HepG2 (cell line): Measurements from ENCODE around the gene BCL11B. TPM values are rescaled to one million over a fixed set of nuclear protein-coding genes. Genes with fewer than 3 reads are reported as not detected.

Source experiments
- CREB3 ChIP-seq: sonication (generic); formaldehyde crosslinking; IDR thresholded peaks from 2 replicates; pipeline ENCODE4 v1.5.0; 2020; ENCODE audit warnings: missing genetic modification reagents
- DPF2 ChIP-seq: sonication (generic); formaldehyde crosslinking; IDR thresholded peaks from 2 replicates; pipeline ENCODE4 v1.4.0; 2020; ENCODE audit warnings: mild to moderate bottlenecking, low read depth, missing genetic modification reagents, borderline replicate concordance
- FOSL2 ChIP-seq: sonication (generic); formaldehyde crosslinking; IDR thresholded peaks from 2 replicates; pipeline ENCODE4 v1.4.0; 2020; ENCODE audit warnings: missing genetic modification reagents
- FOXA1 ChIP-seq, 2 experiments: fragments of 450-650 bp in 1 of 2; sonication (generic) in 1 of 2; formaldehyde crosslinking in 1 of 2; IDR thresholded peaks; 2 replicates each; pipeline versions ENCODE4 v1.4.0 to v1.6.1; 2016 to 2020; ENCODE audit warnings: missing genetic modification reagents in 1 of 2
- GPBP1L1 ChIP-seq: sonication (generic); formaldehyde crosslinking; IDR thresholded peaks from 2 replicates; pipeline ENCODE4 v1.5.0; 2020; ENCODE audit warnings: mild to moderate bottlenecking, missing genetic modification reagents
- HDAC1 ChIP-seq: sonication (generic); formaldehyde crosslinking; IDR thresholded peaks from 2 replicates; pipeline ENCODE4 v1.5.1; 2020; ENCODE audit warnings: mild to moderate bottlenecking, missing genetic modification reagents
- HNRNPLL ChIP-seq: fragments of 200-400 bp; formaldehyde crosslinking; IDR thresholded peaks from 2 replicates; pipeline ENCODE4 v1.6.1; 2017; ENCODE audit warnings: mild to moderate bottlenecking, low read depth, low read length; ENCODE audit not compliant: poor library complexity, severe bottlenecking
- KLF13 ChIP-seq: sonication (generic); formaldehyde crosslinking; IDR thresholded peaks from 2 replicates; pipeline ENCODE4 v1.4.0; 2020; ENCODE audit warnings: mild to moderate bottlenecking, missing genetic modification reagents
- MAZ ChIP-seq, 2 experiments: sonication (generic) in 1 of 2; formaldehyde crosslinking in 1 of 2; IDR thresholded peaks; 2 replicates each; pipeline versions ENCODE4 v1.5.0 to v1.6.1; 2012 to 2020; ENCODE audit warnings: low read depth in 2 of 2, mild to moderate bottlenecking in 2 of 2, borderline replicate concordance in 1 of 2, improper control_type of control experiment in 1 of 2, low read length in 1 of 2, missing genetic modification reagents in 1 of 2, moderate library complexity in 1 of 2
- MIXL1 ChIP-seq: IDR thresholded peaks from 2 replicates; pipeline ENCODE4 v1.6.1; 2016
- MXI1 ChIP-seq: IDR thresholded peaks from 3 replicates; pipeline ENCODE4 v1.6.1; 2012; ENCODE audit warnings: low read depth, low read length, inconsistent platforms, borderline replicate concordance
- NFYC ChIP-seq: IDR thresholded peaks from 2 replicates; pipeline ENCODE4 v1.6.1; 2016; ENCODE audit warnings: missing genetic modification reagents, missing compliant biosample characterization
- SAP130 ChIP-seq: IDR thresholded peaks from 2 replicates; pipeline ENCODE4 v1.6.1; 2016; ENCODE audit warnings: low read depth
- SRF ChIP-seq: IDR thresholded peaks from 2 replicates; pipeline ENCODE4 v1.6.1; 2011; ENCODE audit warnings: mild to moderate bottlenecking, low read depth, low read length, moderate library complexity
- TARDBP ChIP-seq: sonication (generic); formaldehyde crosslinking; IDR thresholded peaks from 2 replicates; pipeline ENCODE4 v1.8.0; 2022; ENCODE audit warnings: mild to moderate bottlenecking, missing genetic modification reagents
- THAP8 ChIP-seq: sonication (generic); formaldehyde crosslinking; IDR thresholded peaks from 2 replicates; pipeline ENCODE4 v1.5.1; 2020; ENCODE audit warnings: missing genetic modification reagents, mild to moderate bottlenecking, borderline replicate concordance
- TOPORS ChIP-seq: sonication (generic); formaldehyde crosslinking; IDR thresholded peaks from 2 replicates; pipeline ENCODE4 v1.8.0; 2023; ENCODE audit warnings: mild to moderate bottlenecking, missing genetic modification reagents
- TRAFD1 ChIP-seq: sonication (generic); formaldehyde crosslinking; IDR thresholded peaks from 2 replicates; pipeline ENCODE4 v1.5.1; 2020; ENCODE audit warnings: missing genetic modification reagents, mild to moderate bottlenecking, borderline replicate concordance
- ZMAT3 ChIP-seq: sonication (generic); formaldehyde crosslinking; conservative IDR thresholded peaks from 2 replicates; pipeline ENCODE4 v1.7.0; 2021; ENCODE audit warnings: missing genetic modification reagents
- ZMYM2 ChIP-seq: sonication (generic); formaldehyde crosslinking; IDR thresholded peaks from 2 replicates; pipeline ENCODE4 v1.8.0; 2022; ENCODE audit warnings: mild to moderate bottlenecking, missing genetic modification reagents
- ZNF180 ChIP-seq: sonication (generic); formaldehyde crosslinking; IDR thresholded peaks from 2 replicates; pipeline ENCODE4 v1.4.0; 2020; ENCODE audit warnings: low read depth, missing genetic modification reagents, borderline replicate concordance
- ZNF235 ChIP-seq: sonication (generic); formaldehyde crosslinking; IDR thresholded peaks from 2 replicates; pipeline ENCODE4 v1.8.1; 2023; ENCODE audit warnings: mild to moderate bottlenecking, missing genetic modification reagents, borderline replicate concordance
- ZNF350 ChIP-seq: sonication (generic); formaldehyde crosslinking; IDR thresholded peaks from 2 replicates; pipeline ENCODE4 v1.4.0; 2020; ENCODE audit warnings: mild to moderate bottlenecking, low read depth, missing genetic modification reagents, borderline replicate concordance
- ZNF567 ChIP-seq: sonication (generic); formaldehyde crosslinking; IDR thresholded peaks from 2 replicates; pipeline ENCODE4 v1.8.1; 2023; ENCODE audit warnings: mild to moderate bottlenecking, missing genetic modification reagents, borderline replicate concordance
- ZNF713 ChIP-seq: sonication (generic); formaldehyde crosslinking; IDR thresholded peaks from 2 replicates; pipeline ENCODE4 v1.4.0; 2020; ENCODE audit warnings: mild to moderate bottlenecking, missing genetic modification reagents
- polyA plus RNA-seq, 8 experiments: library from polyadenylated mRNA; depleted of rRNA in 3 of 8; stranded (reverse) in 7 of 8; unstranded in 1 of 8; fragments of >200 nt; fragmentation: Illumina TruSeq in 4 of 8; extraction: Trizol in 4 of 8; gene quantifications; 2 replicates each; pipeline versions ENCODE4 v1.2.1 to v1.2.3, GENCODE V29; 2011 to 2016; ENCODE audit warnings: low read depth in 4 of 8, missing spikeins in 1 of 8, mixed read lengths in 1 of 8; ENCODE audit not compliant: insufficient read depth in 1 of 8
- total RNA-seq, 5 experiments: library from RNA; depleted of rRNA; stranded (reverse); fragments of >200 nt; fragmentation: Illumina TruSeq; extraction: Trizol; gene quantifications; 2 replicates each; pipeline ENCODE4 v1.2.3, GENCODE V29; 2016; ENCODE audit warnings: low read depth in 1 of 5

BCL11B gene
- total and polyA plus RNA-seq, 2 of the 13 experiments (the other 11 are each of a cell fraction or from before 2014, with no cell fraction given), result not detected

- TF ChIP-seq MAZ (IDR thresholded peaks at IDR 0.05; ENCODE audit: borderline replicate concordance, low read depth, low read length) (no peak), MAZ (CRISPR knock-in tag; IDR thresholded peaks at IDR 0.05; ENCODE audit: low read depth) (peak; percentile 62; the same call in 1 of the 2 replicates), MIXL1 (CRISPR knock-in tag) (no peak; the same call in 1 of the 2 replicates), HNRNPLL (no peak), THAP8 (CRISPR knock-in tag) (no peak), NFYC (CRISPR knock-in tag) (no peak), FOSL2 (CRISPR knock-in tag) (peak; percentile 65; the same call in 1 of the 2 replicates), TRAFD1 (CRISPR knock-in tag) (no peak), GPBP1L1 (no peak), CREB3 (CRISPR knock-in tag) (no peak), SAP130 (CRISPR knock-in tag) (peak; percentile 53), ZMAT3 (CRISPR knock-in tag) (0 out of 2 replicates have a peak, but pooled peaks have one; percentile 41), ZNF235 (CRISPR knock-in tag) (no peak), TOPORS (CRISPR knock-in tag) (no peak), ZNF350 (peak; percentile 59; the same call in 1 of the 2 replicates), SRF (no peak), ZNF567 (CRISPR knock-in tag) (no peak), ZMYM2 (peak; percentile 59; the same call in 1 of the 2 replicates), TARDBP (CRISPR knock-in tag) (peak; percentile 39; the same call in 1 of the 2 replicates), KLF13 (CRISPR knock-in tag) (0 out of 2 replicates have a peak, but pooled peaks have one; percentile 34), HDAC1 (CRISPR knock-in tag) (peak; percentile 85), MXI1 (peak; percentile 30; the same call in 1 of the 3 replicates), ZNF180 (CRISPR knock-in tag) (no peak), FOXA1 (IDR thresholded peaks at IDR 0.05) (no peak), FOXA1 (CRISPR knock-in tag; IDR thresholded peaks at IDR 0.05) (peak; percentile 71), ZNF713 (CRISPR knock-in tag) (no peak), DPF2 (CRISPR knock-in tag) (peak; percentile 61; the same call in 1 of the 2 replicates)
Observed at GRCh38 chr14:99316281-99317163, 44.5 kb upstream of the BCL11B start (continued).
